Left lung (tissue), 10 donors: ENCODE data around the gene GTF2E1. TPM values are rescaled to one million over a fixed set of nuclear protein-coding genes. Genes with fewer than 3 reads are reported as not detected.
"Not testable (repeated sequence)": the region's sequence is repeated elsewhere in the genome, so short reads cannot be mapped to it uniquely, and the experiment has no call there.

Experiments
- ATAC-seq: fragments of 200-7000 bp; cut with Tn5 transposase; one replicate; pipeline ENCODE4 v1.9.1; 2020; ENCODE audit warnings: moderate library complexity
- DNase-seq, 4 donors: peaks; one replicate each; pipeline ENCODE4 v3.0.0-alpha.2; 2013 to 2020
- H3K27ac ChIP-seq, 2 donors: fragments of 200-600 bp; sonication (generic) in 1 of 2; one replicate each; pipeline versions ENCODE4 v1.5.0 to v1.8.0; 2020 to 2021
- H3K27me3 ChIP-seq, 2 donors: fragments of 200-600 bp; sonication (generic) in 1 of 2; one replicate each; pipeline versions ENCODE4 v1.5.0 to v1.8.0; 2020 to 2021
- H3K36me3 ChIP-seq, 2 donors: fragments of 200-600 bp; sonication (generic) in 1 of 2; one replicate each; pipeline versions ENCODE4 v1.5.0 to v1.8.0; 2020 to 2021
- H3K4me1 ChIP-seq, 2 donors: fragments of 200-600 bp; one replicate each; pipeline ENCODE4 v1.8.0; 2021
- H3K4me3 ChIP-seq, 2 donors: fragments of 200-600 bp; sonication (generic) in 1 of 2; one replicate each; pipeline versions ENCODE4 v1.5.0 to v1.8.0; 2020 to 2021; ENCODE audit warnings: mild to moderate bottlenecking in 1 of 2
- H3K9me3 ChIP-seq, 2 donors: fragments of 200-600 bp; sonication (generic) in 1 of 2; one replicate each; pipeline versions ENCODE4 v1.5.0 to v1.8.0; 2020 to 2021
- CTCF ChIP-seq, 2 donors: fragments of 200-600 bp; sonication (generic) in 1 of 2; IDR thresholded peaks; one replicate each; pipeline versions ENCODE4 v1.5.0 to v1.8.0; 2021; ENCODE audit warnings: antibody characterized with exemption in 2 of 2
- intact Hi-C, 2 donors: fragments of 100-400 bp; cut with DNase I; formaldehyde crosslinking; loops; one replicate each; pipeline versions ENCODE4 v1.11.2 to v1.14.2; 2022
- polyA plus RNA-seq, 6 donors: library from polyadenylated mRNA; unstranded; fragments of 120-200 nt; gene quantifications; one replicate each; pipeline ENCODE4 v1.2.1, GENCODE V29; 2013; ENCODE audit not compliant: insufficient read length in 6 of 6
- total RNA-seq, 2 donors: library from RNA; stranded (reverse); fragmentation: NEBNext Ultra II Directional; extraction: Animal tissue kit (Norgen Biotek cat#: 25700); gene quantifications; one replicate each; pipeline ENCODE4 v1.2.1, GENCODE V29; 2021
- donor health status: DM: no; HTN: yes; CAD: no.
- donor health status: DM: no; HTN: no; CAD: no.

The GTF2E1 gene
- total and polyA plus RNA-seq, 8 donors: 11.9 to 21.5 (median 14.1) TPM

GRCh38 chr3:120753810-120754209 lies 11.3 kb downstream of the GTF2E1 start:
- Histone ChIP-seq H3K9me3 (no peaks in the 10 kb centered on the region), H3K4me3 (no peak overlapping the region), H3K4me1 (no peaks in the 10 kb centered on the region), H3K27ac (no peak overlapping the region), H3K36me3 (peaks cover 0 to 28% of the 10 kb centered on the region in 2 donors), H3K27me3 (no peaks in the 10 kb centered on the region)
- intact Hi-C loops: no loop called here
- DNase-seq: no peak
- no peak for TF ChIP-seq CTCF (IDR thresholded peaks at IDR 0.05)
- ATAC-seq: no peak

- intact Hi-C loops: no loop called here
- no peak for TF ChIP-seq CTCF (IDR thresholded peaks at IDR 0.05)
- Histone ChIP-seq H3K36me3 (peaks cover 0 to 21% of the 10 kb centered on the region in 2 donors), H3K9me3 (no peaks in the 10 kb centered on the region), H3K27me3 (no peaks in the 10 kb centered on the region), H3K4me3 (no peak overlapping the region), H3K4me1 (no peaks in the 10 kb centered on the region), H3K27ac (no peak overlapping the region)
- DNase-seq (no peak), ATAC-seq (no peak)
Observed at GRCh38 chr3:120756061-120756460, 13.5 kb downstream of the GTF2E1 start.

- intact Hi-C loops, H3K9me3 ChIP-seq, H3K4me1 ChIP-seq, H3K36me3 ChIP-seq, H3K27ac ChIP-seq, H3K27me3 ChIP-seq, H3K4me3 ChIP-seq, DNase-seq, ATAC-seq: not testable (repeated sequence)
Observed at GRCh38 chr3:120758551-120758950, 16.0 kb downstream of the GTF2E1 start.

GRCh38 chr3:120762615-120763014 lies 20.1 kb downstream of the GTF2E1 start:
- Histone ChIP-seq H3K4me1 (peaks cover 0 to 8% of the 10 kb centered on the region in 2 donors), H3K36me3 (no peaks in the 10 kb centered on the region), H3K4me3 (no peak overlapping the region), H3K27me3 (no peaks in the 10 kb centered on the region), H3K9me3 (no peaks in the 10 kb centered on the region), H3K27ac (no peak overlapping the region)
- TF ChIP-seq CTCF (IDR thresholded peaks at IDR 0.05): no peak
- DNase-seq: no peak
- intact Hi-C loops: no loop called here
- ATAC-seq: no peak

- TF ChIP-seq CTCF (IDR thresholded peaks at IDR 0.05): no peak
- no peak for ATAC-seq
- Histone ChIP-seq H3K36me3 (no peaks in the 10 kb centered on the region), H3K9me3 (no peaks in the 10 kb centered on the region), H3K27me3 (no peaks in the 10 kb centered on the region), H3K4me1 (peaks cover 0 to 10% of the 10 kb centered on the region in 2 donors), H3K4me3 (no peak overlapping the region), H3K27ac (no peak overlapping the region)
- DNase-seq: no peak
- intact Hi-C loops: no loop called here
Observed at GRCh38 chr3:120763601-120764000, 21.1 kb downstream of the GTF2E1 start.

GRCh38 chr3:120764206-120764605 lies 21.7 kb downstream of the GTF2E1 start:
- no peaks in the 10 kb centered on the region for H3K27me3 ChIP-seq
- no peak for DNase-seq
- no peaks in the 10 kb centered on the region for H3K36me3 ChIP-seq
- ATAC-seq: no peak
- peaks cover 0 to 10% of the 10 kb centered on the region in 2 donors for H3K4me1 ChIP-seq
- no peak overlapping the region for H3K27ac ChIP-seq
- intact Hi-C loops: no loop called here
- no peaks in the 10 kb centered on the region for H3K9me3 ChIP-seq
- no peak for TF ChIP-seq CTCF (IDR thresholded peaks at IDR 0.05)
- no peak overlapping the region for H3K4me3 ChIP-seq
